ENCODE data around the gene NYNRIN. TPM values are rescaled to one million over a fixed set of nuclear protein-coding genes. Genes with fewer than 3 reads are reported as not detected.

Gene NYNRIN
- total and polyA plus RNA-seq, 2 of the 8 experiments (the other 6 are each of a cell fraction or from before 2014, with no cell fraction given), result 15.2 to 18.3 TPM

DNA sequence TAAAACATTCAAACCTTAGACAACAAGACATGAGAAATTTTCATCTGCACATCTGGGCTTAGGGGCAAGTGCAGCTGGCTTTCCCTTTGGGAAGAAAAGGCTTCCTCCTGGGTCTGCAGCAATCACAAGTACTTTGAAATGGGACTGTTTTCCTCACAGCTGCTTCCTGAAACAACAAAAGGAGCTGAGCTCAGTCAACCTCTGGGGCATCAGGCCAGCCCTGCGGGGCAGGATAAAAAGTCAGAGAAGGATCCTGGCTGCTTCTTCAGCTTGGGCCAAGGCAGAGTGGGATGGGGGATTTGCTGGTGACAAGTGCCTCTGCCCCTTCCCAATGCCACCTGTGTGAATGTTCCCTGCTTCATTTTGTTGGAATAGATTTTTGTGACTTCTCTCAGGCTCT lies 59.9 kb downstream of the NYNRIN start:
- no peaks in the 10 kb centered on the region for H3K79me1 ChIP-seq (ENCODE audit: low read depth, low read length)
- no peak overlapping the region for H3K27ac ChIP-seq (ENCODE audit: low read depth, low read length)
- POLR2A ChIA-PET (ENCODE audit: partially characterized antibody), result no interaction called here
- H2BK20ac ChIP-seq (ENCODE audit: low read length), result no peak overlapping the region
- H2BK12ac ChIP-seq (ENCODE audit: low read depth, low read length), result no peak overlapping the region
- no peak for FAIRE-seq
- H3K9me3 ChIP-seq (ENCODE audit: insufficient read depth in 2 of 2, low read depth in 1 of 2, low read length in 1 of 2), result 0 out of 4 replicates have a peak, but pooled peaks cover 0 to 4% of the 10 kb centered on the region in 2 experiments
- no peak overlapping the region for H3K18ac ChIP-seq (ENCODE audit: extremely low read depth, low read length)
- H3K23ac ChIP-seq (ENCODE audit: insufficient read length), result no peak overlapping the region
- no peak overlapping the region for H2BK15ac ChIP-seq (ENCODE audit: low read length)
- no peak overlapping the region for H2BK120ac ChIP-seq (replicated peaks; ENCODE audit: low read depth, low read length)
- H4K5ac ChIP-seq (ENCODE audit: insufficient read length, low read depth, low read length), result no peak overlapping the region
- CTCF ChIA-PET (ENCODE audit: partially characterized antibody), result interaction anchor here (0.9 to 2.2 kb wide), 3 partner anchors 22 to 583 kb away, joined by 3 to 6 read pairs (median 5); no protein-coding TSS in a partner anchor
- H2AFZ ChIP-seq (ENCODE audit: low read length), result no peak overlapping the region
- no peak overlapping the region for H3K14ac ChIP-seq (ENCODE audit: insufficient read length)
- no peak overlapping the region for H2AK5ac ChIP-seq (ENCODE audit: low read depth, low read length)
- no peak overlapping the region for H4K8ac ChIP-seq (ENCODE audit: extremely low read depth, insufficient read depth, low read length)
- no peak overlapping the region for H3K4me3 ChIP-seq (ENCODE audit: extremely low read depth in 1 of 4, insufficient read depth in 2 of 4, low read depth in 3 of 4, low read length in 4 of 4)
- H3K4me1 ChIP-seq (replicated peaks in 1 of 4; ENCODE audit: control insufficient read depth in 3 of 4, insufficient read depth in 4 of 4, low read length in 3 of 4), result no peaks in the 10 kb centered on the region
- TF ChIP-seq RFX5 (IDR thresholded peaks at IDR 0.05; ENCODE audit: borderline replicate concordance, low read depth, low read length) (no peak), FOSL1 (IDR thresholded peaks at IDR 0.05; ENCODE audit: insufficient read depth, low read depth, low read length) (no peak), TAF7 (optimal IDR thresholded peaks at IDR 0.05; ENCODE audit: borderline replicate concordance, low read depth, low read length) (no peak), CTBP2 (IDR thresholded peaks at IDR 0.05; ENCODE audit: borderline replicate concordance, insufficient read depth, insufficient read length, low read length) (no peak)
- TF ChIP-seq, protein P1, sequence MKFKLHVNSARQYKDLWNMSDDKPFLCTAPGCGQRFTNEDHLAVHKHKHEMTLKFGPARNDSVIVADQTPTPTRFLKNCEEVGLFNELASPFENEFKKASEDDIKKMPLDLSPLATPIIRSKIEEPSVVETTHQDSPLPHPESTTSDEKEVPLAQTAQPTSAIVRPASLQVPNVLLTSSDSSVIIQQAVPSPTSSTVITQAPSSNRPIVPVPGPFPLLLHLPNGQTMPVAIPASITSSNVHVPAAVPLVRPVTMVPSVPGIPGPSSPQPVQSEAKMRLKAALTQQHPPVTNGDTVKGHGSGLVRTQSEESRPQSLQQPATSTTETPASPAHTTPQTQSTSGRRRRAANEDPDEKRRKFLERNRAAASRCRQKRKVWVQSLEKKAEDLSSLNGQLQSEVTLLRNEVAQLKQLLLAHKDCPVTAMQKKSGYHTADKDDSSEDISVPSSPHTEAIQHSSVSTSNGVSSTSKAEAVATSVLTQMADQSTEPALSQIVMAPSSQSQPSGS (IDR thresholded peaks at IDR 0.05; ENCODE audit: low read length), result no peak
- H3K9ac ChIP-seq (replicated peaks in 1 of 4; ENCODE audit: extremely low read depth in 1 of 4, low read depth in 3 of 4, low read length in 3 of 4), result no peak overlapping the region
- H3K23me2 ChIP-seq (ENCODE audit: low read depth, low read length), result no peaks in the 10 kb centered on the region
- H2BK5ac ChIP-seq (ENCODE audit: low read depth, low read length), result no peak overlapping the region
- no peak for DNase-seq (ENCODE audit: low read depth in 1 of 2, low spot score in 2 of 2)
- no peaks in the 10 kb centered on the region for H3K27me3 ChIP-seq (replicated peaks in 1 of 4; ENCODE audit: control insufficient read depth in 3 of 4, extremely low read depth in 1 of 4, insufficient read depth in 3 of 4, low read length in 3 of 4)
- H3K79me2 ChIP-seq (ENCODE audit: control insufficient read depth in 1 of 2, insufficient read depth in 2 of 2, low read length in 2 of 2), result no peaks in the 10 kb centered on the region
- H3K36me3 ChIP-seq (ENCODE audit: control insufficient read depth in 2 of 4, insufficient read depth in 4 of 4, low read length in 3 of 4), result no peaks in the 10 kb centered on the region
- no peaks in the 10 kb centered on the region for H4K20me1 ChIP-seq (replicated peaks in 1 of 2; ENCODE audit: control insufficient read depth in 1 of 2, insufficient read depth in 2 of 2, low read length in 2 of 2)
- WGBS, 2 experiments (ENCODE audit: extremely low coverage in 1 of 2, insufficient coverage in 1 of 2, insufficient read length in 1 of 2, insufficient replicate concordance in 2 of 2, low coverage in 1 of 2, low lambda C conversion rate in 2 of 2, missing lambda C conversion rate in 1 of 2), result 68% methylated on average over 1 of the region's 1 CpG; no CpG with 5 or more reads in 1 of the 2 experiments
- H4K91ac ChIP-seq (replicated peaks; ENCODE audit: insufficient read length, low read length), result no peak overlapping the region
- no peak overlapping the region for H3K56ac ChIP-seq (replicated peaks; ENCODE audit: insufficient read length, low read depth, low read length)
- no peak overlapping the region for H3K4me2 ChIP-seq (ENCODE audit: insufficient read depth in 1 of 2, low read depth in 2 of 2, low read length in 2 of 2)
- no peak overlapping the region for H3K4ac ChIP-seq (replicated peaks; ENCODE audit: insufficient read length, low read depth, low read length)

Data from H1 (cell line).